IMR-90 (cell line): Measurements from ENCODE around the gene TRMT1. TPM values are rescaled to one million over a fixed set of nuclear protein-coding genes. Genes with fewer than 3 reads are reported as not detected.

Source experiments
- ATAC-seq: fragments of 200-7000 bp; cut with Tn5 transposase; 2 replicates; pipeline ENCODE4 v1.9.1; 2020; ENCODE audit warnings: low read depth, mild to moderate bottlenecking, moderate library complexity
- BruUV-seq: library from RNA; stranded (reverse); fragments of 400-500 nt; replicated peaks from 2 replicates; lab custom pipeline; 2021; lab: Mats Ljungman, UMichigan
- CTCF ChIA-PET: fragments of 300-600 bp; formaldehyde crosslinking; extraction: SDS; loops from one replicate; lab custom pipeline; 2021; ENCODE audit warnings: antibody characterized with exemption; lab: Yijun Ruan, JAX
- POLR2A ChIA-PET: fragments of 300-600 bp; sonication (Branson Sonifier 250); formaldehyde crosslinking; loops from one replicate; lab custom pipeline; 2022; ENCODE audit warnings: antibody characterized with exemption; ENCODE audit not compliant: unreplicated experiment; lab: Charles Lee
- DNase-seq: peaks from one replicate; pipeline ENCODE4 v3.0.0; 2013
- H2AFZ ChIP-seq: replicated peaks from 2 replicates; pipeline ENCODE3; 2013; ENCODE audit warnings: low read length, mild to moderate bottlenecking; ENCODE audit not compliant: poor library complexity
- H2AK5ac ChIP-seq: 2 replicates; pipeline ENCODE4 v1.6.1; 2013; ENCODE audit warnings: low read depth, low read length, inconsistent platforms
- H2AK9ac ChIP-seq: replicated peaks from 2 replicates; pipeline ENCODE3; 2013; ENCODE audit warnings: mild to moderate bottlenecking, low read depth, low read length, moderate library complexity; ENCODE audit not compliant: poor library complexity
- H2BK120ac ChIP-seq: 2 replicates; pipeline ENCODE4 v1.6.1; 2013; ENCODE audit warnings: low read depth, low read length, inconsistent platforms
- H2BK15ac ChIP-seq: 3 replicates; pipeline ENCODE4 v1.6.1; 2013; ENCODE audit warnings: low read depth, low read length, inconsistent platforms
- H2BK20ac ChIP-seq: 2 replicates; pipeline ENCODE4 v1.6.1; 2013; ENCODE audit warnings: low read depth, mild to moderate bottlenecking, inconsistent platforms, low read length, moderate library complexity
- H2BK5ac ChIP-seq: 2 replicates; pipeline ENCODE4 v1.6.1; 2013; ENCODE audit warnings: mild to moderate bottlenecking, low read depth, low read length, inconsistent platforms; ENCODE audit not compliant: poor library complexity, severe bottlenecking
- H3K14ac ChIP-seq: replicated peaks from 2 replicates; pipeline ENCODE4 v1.6.1; 2013; ENCODE audit warnings: low read depth, low read length, inconsistent platforms
- H3K18ac ChIP-seq: 2 replicates; pipeline ENCODE4 v1.6.1; 2013; ENCODE audit warnings: low read depth, low read length, control low read depth
- H3K23ac ChIP-seq: 2 replicates; pipeline ENCODE4 v1.6.1; 2013; ENCODE audit warnings: low read depth, low read length, inconsistent platforms
- H3K27ac ChIP-seq: 2 replicates; pipeline ENCODE4 v1.5.1; 2013; ENCODE audit warnings: mild to moderate bottlenecking, control low read depth, low read length; ENCODE audit not compliant: insufficient read depth
- H3K27me3 ChIP-seq: 2 replicates; pipeline ENCODE4 v1.6.1; 2013; ENCODE audit warnings: low read length; ENCODE audit not compliant: control insufficient read depth, insufficient read depth
- H3K36me3 ChIP-seq: 2 replicates; pipeline ENCODE4 v1.6.1; 2013; ENCODE audit warnings: low read length, mixed read lengths; ENCODE audit not compliant: control insufficient read depth, insufficient read depth
- H3K4ac ChIP-seq: 2 replicates; pipeline ENCODE4 v1.6.1; 2013; ENCODE audit warnings: low read depth, low read length, inconsistent platforms
- H3K4me1 ChIP-seq: 2 replicates; pipeline ENCODE4 v1.6.1; 2013; ENCODE audit warnings: low read length, mixed read lengths; ENCODE audit not compliant: control insufficient read depth, insufficient read depth
- H3K4me2 ChIP-seq: 2 replicates; pipeline ENCODE4 v1.6.1; 2013; ENCODE audit warnings: low read depth, mild to moderate bottlenecking, control low read depth, low read length, moderate library complexity
- H3K4me3 ChIP-seq: 2 replicates; pipeline ENCODE4 v1.5.1; 2013; ENCODE audit warnings: low read depth, mild to moderate bottlenecking, control low read depth, low read length, moderate library complexity; ENCODE audit not compliant: insufficient read depth
- H3K56ac ChIP-seq: 2 replicates; pipeline ENCODE4 v1.6.1; 2013; ENCODE audit warnings: low read length, inconsistent platforms; ENCODE audit not compliant: insufficient read depth; ENCODE audit errors: extremely low read depth
- H3K79me1 ChIP-seq, 2 experiments: 2 replicates each; pipeline ENCODE4 v1.6.1; 2013; ENCODE audit warnings: low read length in 2 of 2, inconsistent platforms in 1 of 2, low read depth in 1 of 2
- H3K9ac ChIP-seq: 2 replicates; pipeline ENCODE4 v1.6.1; 2013; ENCODE audit warnings: low read depth, low read length, control low read depth
- H3K9me1 ChIP-seq: 2 replicates; pipeline ENCODE4 v1.6.1; 2013; ENCODE audit warnings: low read length, inconsistent platforms; ENCODE audit not compliant: insufficient read depth
- H3K9me3 ChIP-seq: 2 replicates; pipeline ENCODE4 v1.6.1; 2013; ENCODE audit warnings: low read length; ENCODE audit not compliant: control insufficient read depth, insufficient read depth
- H4K20me1 ChIP-seq: 2 replicates; pipeline ENCODE4 v1.6.1; 2013; ENCODE audit warnings: low read length, inconsistent platforms; ENCODE audit not compliant: insufficient read depth
- H4K5ac ChIP-seq: 2 replicates; pipeline ENCODE4 v1.6.1; 2013; ENCODE audit warnings: mild to moderate bottlenecking, low read depth, low read length, control low read depth
- H4K8ac ChIP-seq, 2 experiments: 2 replicates each; pipeline ENCODE4 v1.6.1; 2013; ENCODE audit warnings: low read depth in 2 of 2, low read length in 2 of 2, control low read depth in 1 of 2, inconsistent platforms in 1 of 2
- H4K91ac ChIP-seq: 2 replicates; pipeline ENCODE4 v1.6.1; 2013; ENCODE audit warnings: low read depth, low read length, inconsistent platforms; ENCODE audit not compliant: insufficient read depth
- BHLHE40 ChIP-seq: fragments of 150-350 bp; IDR thresholded peaks from 2 replicates; pipeline ENCODE4 v1.6.1; 2016; ENCODE audit warnings: mild to moderate bottlenecking, low read depth, low read length
- CEBPB ChIP-seq: IDR thresholded peaks from 2 replicates; pipeline ENCODE4 v1.6.1; 2012; ENCODE audit warnings: low read depth, low read length, improper control_type of control experiment
- CHD1 ChIP-seq: IDR thresholded peaks from 2 replicates; pipeline ENCODE4 v1.6.1; 2012; ENCODE audit warnings: low read depth, low read length, improper control_type of control experiment
- CTCF ChIP-seq: conservative IDR thresholded peaks from 2 replicates; pipeline ENCODE4 v1.5.1; 2012; ENCODE audit warnings: mild to moderate bottlenecking, low read depth, low read length, improper control_type of control experiment
- ELK1 ChIP-seq: fragments of 150-350 bp; IDR thresholded peaks from 2 replicates; pipeline ENCODE4 v1.6.1; 2016; ENCODE audit warnings: low read depth, mild to moderate bottlenecking, low read length, moderate library complexity, borderline replicate concordance
- FOS ChIP-seq: fragments of 150-350 bp; IDR thresholded peaks from 2 replicates; pipeline ENCODE4 v1.6.1; 2016; ENCODE audit warnings: low read depth, low read length
- MAFK ChIP-seq: IDR thresholded peaks from 2 replicates; pipeline ENCODE4 v1.6.1; 2012; ENCODE audit warnings: low read depth, low read length, improper control_type of control experiment
- MAZ ChIP-seq: IDR thresholded peaks from 2 replicates; pipeline ENCODE4 v1.6.1; 2012; ENCODE audit warnings: low read depth, mild to moderate bottlenecking, low read length, improper control_type of control experiment, moderate library complexity, borderline replicate concordance
- MXI1 ChIP-seq: IDR thresholded peaks from 2 replicates; pipeline ENCODE4 v1.6.1; 2012; ENCODE audit warnings: low read depth, mild to moderate bottlenecking, low read length, moderate library complexity, borderline replicate concordance
- NFE2L2 ChIP-seq: fragments of 150-350 bp; IDR thresholded peaks from 2 replicates; pipeline ENCODE4 v1.6.1; 2016; ENCODE audit warnings: low read depth, mild to moderate bottlenecking, low read length
- POLR2A ChIP-seq: IDR thresholded peaks from 2 replicates; pipeline ENCODE4 v1.6.1; 2012; ENCODE audit warnings: mild to moderate bottlenecking, low read depth, low read length
- RAD21 ChIP-seq: IDR thresholded peaks from 2 replicates; pipeline ENCODE4 v1.6.1; 2012; ENCODE audit warnings: low read length, improper control_type of control experiment
- RCOR1 ChIP-seq: IDR thresholded peaks from 2 replicates; pipeline ENCODE4 v1.6.1; 2012; ENCODE audit warnings: mild to moderate bottlenecking, low read length, improper control_type of control experiment; ENCODE audit not compliant: insufficient replicate concordance
- RFX5 ChIP-seq: IDR thresholded peaks from 2 replicates; pipeline ENCODE4 v1.8.0; 2012; ENCODE audit warnings: low read depth, mild to moderate bottlenecking, low read length, moderate library complexity
- SMC3 ChIP-seq: fragments of 150-350 bp; IDR thresholded peaks from 2 replicates; pipeline ENCODE4 v1.6.1; 2016; ENCODE audit warnings: low read depth, mild to moderate bottlenecking, antibody characterized with exemption, low read length, moderate library complexity
- USF2 ChIP-seq: fragments of 150-350 bp; IDR thresholded peaks from 2 replicates; pipeline ENCODE4 v1.6.1; 2017; ENCODE audit warnings: mild to moderate bottlenecking, antibody characterized with exemption, low read length, low read depth
- WGBS, 2 experiments: methylation state at CpG; one replicate each; pipeline versions ENCODE4 v1.1.5 to v1.1.7; 2013; ENCODE audit warnings: missing lambda C conversion rate in 2 of 2; ENCODE audit not compliant: insufficient read length in 1 of 2; ENCODE audit errors: extremely low coverage in 2 of 2; 5-methylcytosine and 5-hydroxymethylcytosine counted together
- dilution Hi-C: fragments of 300-500 bp; cut with HindIII; formaldehyde crosslinking; loops from one replicate; pipeline ENCODE4 v1.14.3; 2018; ENCODE audit warnings: low sequenced_read_pairs; ENCODE audit not compliant: unreplicated experiment
- in situ Hi-C: fragments of 300-500 bp; cut with MboI; formaldehyde crosslinking; loops from 3 replicates; pipeline ENCODE4 v1.14.3; 2019; ENCODE audit warnings: low sequenced_read_pairs, inconsistent platforms, mixed read lengths
- intact Hi-C: fragments of 100-400 bp; cut with micrococcal nuclease; formaldehyde crosslinking; loops from 2 replicates; pipeline ENCODE4 v1.10.0; 2022
- polyA plus RNA-seq, 3 experiments: library from polyadenylated mRNA; depleted of rRNA; stranded (reverse); fragments of >200 nt; gene quantifications; 2 replicates each; pipeline ENCODE4 v1.2.3, GENCODE V29; 2012; ENCODE audit warnings: low replicate concordance in 1 of 3
- total RNA-seq: library from RNA; depleted of rRNA; stranded (reverse); fragments of >200 nt; gene quantifications from 2 replicates; pipeline ENCODE4 v1.2.3, GENCODE V29; 2012

Gene TRMT1
- total and polyA plus RNA-seq, 2 of the 4 experiments (the other 2 are of a cell fraction) = 28.3 to 56.0 TPM

- no peak overlapping the region for H3K4me2 ChIP-seq
- no peak overlapping the region for H2BK15ac ChIP-seq
- DNase-seq (no peak), ATAC-seq (no peak)
- no peak overlapping the region for H4K91ac ChIP-seq
- H2BK5ac ChIP-seq = no peak overlapping the region
- no peak overlapping the region for H2BK120ac ChIP-seq
- H3K4me3 ChIP-seq = no peak overlapping the region
- TF ChIP-seq RCOR1 = no peak
- no peak for TF ChIP-seq RAD21
- no peak for TF ChIP-seq FOS
- TF ChIP-seq CTCF = no peak
- TF ChIP-seq NFE2L2 = no peak
- TF ChIP-seq MXI1 = no peak
- TF ChIP-seq CHD1 = no peak
- TF ChIP-seq MAZ = no peak
- no peak for TF ChIP-seq POLR2A
- no peak for TF ChIP-seq BHLHE40
- no peak for TF ChIP-seq RFX5
- no peak for TF ChIP-seq USF2
- TF ChIP-seq ELK1 = no peak
- no peak for TF ChIP-seq CEBPB
- TF ChIP-seq MAFK = no peak
- TF ChIP-seq SMC3 = no peak
- no TSS peak for BruUV-seq
- H3K36me3 ChIP-seq = peaks cover 55% of the 10 kb centered on the region
- H3K9me3 ChIP-seq = no peaks in the 10 kb centered on the region
- WGBS, 2 experiments = no CpG with 5 or more reads among the region's 2 CpGs
- no peak overlapping the region for H2AFZ ChIP-seq
- no peak overlapping the region for H3K9ac ChIP-seq
- H4K5ac ChIP-seq = no peak overlapping the region
- no peak overlapping the region for H4K8ac ChIP-seq
- no peak overlapping the region for H3K27ac ChIP-seq
- no peak overlapping the region for H3K23ac ChIP-seq
- ChIA-PET POLR2A (no interaction called here), CTCF (interaction anchor here (0.9 kb wide), 1 partner anchor 52 kb away, joined by 3 read pairs; no protein-coding TSS in a partner anchor)
- no peak overlapping the region for H3K4ac ChIP-seq
- H3K4me1 ChIP-seq = peaks cover 12% of the 10 kb centered on the region; the same call in 1 of the 2 replicates
- H4K20me1 ChIP-seq = 0 out of 2 replicates have a peak, but pooled peaks cover 3% of the 10 kb centered on the region
- no peak overlapping the region for H3K14ac ChIP-seq
- no peak overlapping the region for H3K56ac ChIP-seq
- no peak overlapping the region for H2BK20ac ChIP-seq
- H3K18ac ChIP-seq = no peak overlapping the region
- dilution Hi-C loops = no loop called here
- intact Hi-C loops = no loop called here
- H3K79me1 ChIP-seq = peaks cover 0 to 13% of the 10 kb centered on the region in 2 experiments; a peak in 1 of 4 replicates
- no peaks in the 10 kb centered on the region for H3K9me1 ChIP-seq
- in situ Hi-C loops = no loop called here
- no peak overlapping the region for H2AK9ac ChIP-seq
- no peak overlapping the region for H2AK5ac ChIP-seq
- H3K27me3 ChIP-seq = no peaks in the 10 kb centered on the region
These were observed 30.2 kb downstream of the TRMT1 start for GRCh38 chr19:13086341-13086740.
